Measurements from ENCODE around the gene DNER.

DNER gene

GRCh38 chr2:229634601-229635370 lies 79.6 kb downstream of the DNER start:
- Histone ChIP-seq H3K27ac (ENCODE audit: poor library complexity, severe bottlenecking) (no peak overlapping the region), H3K27me3 (ENCODE audit: insufficient read depth, poor library complexity, severe bottlenecking) (no peaks in the 10 kb centered on the region), H3K4me3 (ENCODE audit: severe bottlenecking) (no peak overlapping the region), H3K36me3 (ENCODE audit: low read depth) (no peaks in the 10 kb centered on the region), H3K9me3 (ENCODE audit: severe bottlenecking) (no peaks in the 10 kb centered on the region), H3K4me1 (ENCODE audit: insufficient read depth, poor library complexity, severe bottlenecking) (no peaks in the 10 kb centered on the region)
- DNase-seq (ENCODE audit: low spot score) (no peak), ATAC-seq (ENCODE audit: low read depth) (no peak)
- TF ChIP-seq CTCF (IDR thresholded peaks at IDR 0.05; ENCODE audit: poor library complexity, severe bottlenecking), result no peak

- no peaks in the 10 kb centered on the region for H3K4me1 ChIP-seq (ENCODE audit: insufficient read depth, poor library complexity, severe bottlenecking)
- H3K4me3 ChIP-seq (ENCODE audit: severe bottlenecking), result no peak overlapping the region
- no peaks in the 10 kb centered on the region for H3K9me3 ChIP-seq (ENCODE audit: severe bottlenecking)
- ATAC-seq (ENCODE audit: low read depth), result no peak
- H3K27ac ChIP-seq (ENCODE audit: poor library complexity, severe bottlenecking), result no peak overlapping the region
- DNase-seq (ENCODE audit: low spot score), result no peak
- H3K36me3 ChIP-seq (ENCODE audit: low read depth), result no peaks in the 10 kb centered on the region
- no peaks in the 10 kb centered on the region for H3K27me3 ChIP-seq (ENCODE audit: insufficient read depth, poor library complexity, severe bottlenecking)
- TF ChIP-seq CTCF (IDR thresholded peaks at IDR 0.05; ENCODE audit: poor library complexity, severe bottlenecking), result no peak
Measured at GRCh38 chr2:229633556-229633955, 80.8 kb downstream of the DNER start.

DNA sequence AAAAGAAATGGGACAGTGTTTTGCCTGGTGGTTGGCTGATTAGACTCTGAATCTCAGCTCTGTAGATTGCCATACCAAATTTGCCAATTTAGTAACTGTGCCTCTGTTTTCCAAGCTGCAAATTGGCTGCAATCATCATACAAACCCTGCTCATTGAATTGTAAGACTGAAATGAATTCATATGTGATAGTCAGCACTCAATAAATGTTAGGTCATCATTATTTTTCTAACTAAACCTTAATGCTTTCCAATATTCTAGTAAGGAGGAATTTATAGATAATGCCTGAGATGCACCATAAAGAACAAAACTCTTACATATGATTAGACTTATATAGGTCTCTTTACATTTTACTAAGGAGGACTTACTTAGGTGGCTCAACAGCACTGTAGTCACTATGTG lies 85.3 kb downstream of the DNER start:
- Histone ChIP-seq H3K4me1 (ENCODE audit: insufficient read depth, poor library complexity, severe bottlenecking) (no peaks in the 10 kb centered on the region), H3K27ac (ENCODE audit: poor library complexity, severe bottlenecking) (no peak overlapping the region), H3K36me3 (ENCODE audit: low read depth) (no peaks in the 10 kb centered on the region), H3K27me3 (ENCODE audit: insufficient read depth, poor library complexity, severe bottlenecking) (no peaks in the 10 kb centered on the region), H3K9me3 (ENCODE audit: severe bottlenecking) (no peaks in the 10 kb centered on the region), H3K4me3 (ENCODE audit: severe bottlenecking) (no peak overlapping the region)
- DNase-seq (ENCODE audit: low spot score), result no peak
- ATAC-seq (ENCODE audit: low read depth), result no peak
- TF ChIP-seq CTCF (IDR thresholded peaks at IDR 0.05; ENCODE audit: poor library complexity, severe bottlenecking), result no peak

DNA sequence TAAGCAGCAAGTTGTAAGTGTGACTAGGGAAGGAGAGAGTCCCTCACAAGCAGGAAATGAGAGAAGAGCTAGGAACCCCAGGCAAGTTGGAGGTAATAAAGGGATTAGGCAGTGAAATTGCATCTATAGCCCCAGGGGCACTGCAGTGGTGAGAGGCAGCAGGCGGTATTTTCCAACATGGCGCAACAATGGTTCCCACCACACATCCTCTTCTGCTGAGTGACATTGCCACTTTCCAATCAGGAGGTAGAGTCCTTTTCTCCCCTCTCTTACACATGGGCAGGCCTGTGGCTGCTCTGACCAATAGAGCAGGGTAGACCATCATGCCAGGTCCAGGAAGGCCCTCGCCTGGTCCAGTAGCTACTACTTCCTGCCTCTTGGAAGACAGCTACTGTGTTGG lies 86.6 kb downstream of the DNER start:
- H3K4me1 ChIP-seq (ENCODE audit: insufficient read depth, poor library complexity, severe bottlenecking), result no peaks in the 10 kb centered on the region
- ATAC-seq (ENCODE audit: low read depth) (no peak), DNase-seq (ENCODE audit: low spot score) (no peak)
- no peaks in the 10 kb centered on the region for H3K36me3 ChIP-seq (ENCODE audit: low read depth)
- no peak overlapping the region for H3K4me3 ChIP-seq (ENCODE audit: severe bottlenecking)
- no peak overlapping the region for H3K27ac ChIP-seq (ENCODE audit: poor library complexity, severe bottlenecking)
- no peaks in the 10 kb centered on the region for H3K27me3 ChIP-seq (ENCODE audit: insufficient read depth, poor library complexity, severe bottlenecking)
- no peaks in the 10 kb centered on the region for H3K9me3 ChIP-seq (ENCODE audit: severe bottlenecking)
- TF ChIP-seq CTCF (IDR thresholded peaks at IDR 0.05; ENCODE audit: poor library complexity, severe bottlenecking), result no peak

All from RWPE2 (cell line).